ENCODE results near the gene CALCB.

Gene CALCB

GRCh38 chr11:15074206-15075161, 1.1 kb downstream of the CALCB start:
- no peak for FAIRE-seq

DNA sequence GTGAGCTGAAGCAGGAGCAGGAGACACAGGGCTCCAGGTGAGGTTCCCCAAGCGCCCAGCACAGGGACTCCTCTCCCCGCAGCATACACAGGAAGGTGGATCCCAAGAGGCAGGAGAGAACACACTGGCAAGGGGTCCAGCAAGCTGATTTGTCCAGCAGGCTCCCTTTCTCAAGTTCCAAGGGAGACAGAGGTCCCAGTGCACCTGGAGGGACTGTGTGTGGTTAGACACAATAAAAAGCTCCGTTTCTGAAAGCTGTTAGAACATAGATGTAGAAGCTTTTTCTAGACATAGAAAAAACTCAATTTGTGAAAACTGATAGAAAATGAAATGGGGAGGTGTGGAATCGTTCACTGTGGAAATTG, 1.8 kb downstream of the CALCB start:
- no peak for FAIRE-seq

DNA sequence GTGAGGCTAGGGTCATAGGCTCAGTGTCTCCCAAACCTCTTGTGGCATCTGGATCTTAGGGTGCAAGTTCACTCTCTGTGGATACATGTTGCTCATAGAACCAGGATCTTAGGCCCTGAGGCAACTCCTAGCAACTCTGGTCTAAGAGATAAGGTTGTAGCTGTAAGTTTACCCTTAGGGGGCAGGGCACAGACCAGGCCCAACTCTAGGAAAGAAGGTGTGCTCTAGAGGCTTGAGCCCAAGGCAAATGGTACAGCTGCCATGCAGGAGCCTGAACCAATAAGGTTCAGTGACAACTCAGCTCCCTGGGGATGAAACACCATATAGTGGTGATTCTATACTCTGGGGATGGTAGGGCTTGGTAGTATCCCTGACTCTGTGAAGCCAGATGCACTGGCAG, 17.8 kb downstream of the CALCB start:
- FAIRE-seq = no peak

- FAIRE-seq = no peak
Measured at GRCh38 chr11:15091625-15092024, 18.2 kb downstream of the CALCB start.

DNA sequence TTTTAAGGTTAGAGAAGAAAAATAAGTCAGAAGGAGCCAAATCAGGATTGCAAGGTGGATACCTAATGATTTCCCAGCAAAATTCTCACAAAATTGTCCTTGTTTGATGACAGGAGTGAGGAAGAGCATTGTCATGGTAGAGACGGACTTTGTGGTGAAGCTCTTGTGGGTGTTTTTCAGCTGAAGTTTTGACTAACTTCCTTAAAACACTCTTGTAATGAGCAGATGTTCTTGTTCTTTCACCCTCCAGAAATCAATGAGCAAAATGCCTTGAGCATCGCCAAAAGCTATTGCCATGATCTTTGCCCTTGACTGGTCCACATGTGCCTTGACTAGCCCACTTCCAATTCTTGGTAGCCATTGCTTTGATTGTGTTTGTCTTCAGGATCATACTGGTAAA, 20.0 kb downstream of the CALCB start:
- FAIRE-seq = no peak

DNA sequence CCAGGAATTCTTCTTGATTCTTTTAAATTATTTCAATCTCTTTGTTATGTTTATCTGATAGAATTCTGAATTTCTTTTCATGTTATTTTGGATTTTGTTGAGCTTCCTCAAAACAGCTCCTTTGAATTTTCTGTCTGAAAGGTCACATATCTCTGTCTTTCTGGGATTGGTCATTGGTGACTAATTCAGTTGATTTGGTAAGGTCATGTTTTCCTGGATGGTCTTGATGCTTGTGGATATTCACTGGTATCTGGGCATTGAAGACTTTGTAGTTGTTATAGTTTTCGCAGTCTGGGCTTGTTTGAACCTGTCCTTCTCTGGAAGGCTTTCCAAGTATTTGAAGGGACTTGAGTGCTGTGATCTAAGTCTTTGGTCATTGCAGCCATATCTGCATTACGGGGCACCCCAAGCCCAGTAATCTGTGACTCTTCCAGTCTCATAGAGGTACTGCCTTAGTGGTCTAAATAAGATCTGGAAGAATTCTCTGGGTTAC, 22.4 kb downstream of the CALCB start:
- FAIRE-seq = no peak

DNA sequence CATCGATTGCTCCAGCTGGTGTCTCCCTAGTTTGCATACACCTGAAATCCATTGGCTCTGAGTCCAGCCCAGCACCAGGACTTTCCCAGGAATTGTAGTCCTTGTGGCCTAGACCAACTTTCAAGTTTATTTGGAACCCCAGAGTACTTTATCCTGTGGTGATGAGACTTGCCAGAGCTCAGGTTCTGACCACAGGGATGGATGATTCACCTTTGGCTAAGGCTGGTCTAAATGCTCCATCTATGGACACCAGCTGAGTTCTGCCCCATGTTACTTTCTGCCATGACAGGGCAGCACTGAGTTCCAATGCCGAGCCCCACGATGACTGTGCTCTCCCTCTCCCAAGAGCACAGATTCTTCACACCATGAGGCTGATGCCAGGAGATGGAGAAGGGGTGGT, 24.0 kb downstream of the CALCB start:
- FAIRE-seq = no peak

GRCh38 chr11:15099267-15099666, 25.9 kb downstream of the CALCB start:
- no peak for FAIRE-seq

DNA sequence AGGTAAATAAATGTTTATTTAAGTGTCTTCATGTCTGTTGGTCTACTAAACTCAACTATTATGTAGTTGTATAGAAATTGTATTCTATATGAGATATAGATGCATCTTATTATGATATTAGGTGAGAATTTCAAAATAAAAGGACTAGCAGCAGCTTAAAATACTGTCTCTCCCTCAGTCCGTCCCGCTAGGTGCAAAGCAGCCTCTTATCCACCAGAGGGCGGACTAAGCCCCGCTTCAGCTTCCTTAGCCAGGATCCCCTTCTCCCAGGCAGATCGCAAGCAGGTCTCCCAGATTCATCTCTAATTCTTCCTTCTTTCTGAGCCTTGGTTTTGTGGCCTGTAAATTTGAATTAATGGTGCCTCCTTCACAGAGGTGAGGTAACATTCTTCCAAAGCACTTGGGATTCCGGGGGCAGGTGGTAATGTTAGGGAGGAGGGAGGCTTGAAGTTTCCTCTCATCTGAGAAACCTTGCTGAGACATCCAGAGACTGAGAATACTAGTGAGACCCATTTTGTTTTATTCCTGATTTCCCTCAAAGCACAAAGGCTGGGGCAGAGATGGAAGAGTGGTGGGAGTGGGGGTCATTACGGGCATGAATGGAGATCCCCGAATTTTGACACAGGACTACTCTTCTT, 27.8 kb downstream of the CALCB start:
- no peak for FAIRE-seq

GRCh38 chr11:15104166-15104565, 30.8 kb downstream of the CALCB start:
- no peak for FAIRE-seq

DNA sequence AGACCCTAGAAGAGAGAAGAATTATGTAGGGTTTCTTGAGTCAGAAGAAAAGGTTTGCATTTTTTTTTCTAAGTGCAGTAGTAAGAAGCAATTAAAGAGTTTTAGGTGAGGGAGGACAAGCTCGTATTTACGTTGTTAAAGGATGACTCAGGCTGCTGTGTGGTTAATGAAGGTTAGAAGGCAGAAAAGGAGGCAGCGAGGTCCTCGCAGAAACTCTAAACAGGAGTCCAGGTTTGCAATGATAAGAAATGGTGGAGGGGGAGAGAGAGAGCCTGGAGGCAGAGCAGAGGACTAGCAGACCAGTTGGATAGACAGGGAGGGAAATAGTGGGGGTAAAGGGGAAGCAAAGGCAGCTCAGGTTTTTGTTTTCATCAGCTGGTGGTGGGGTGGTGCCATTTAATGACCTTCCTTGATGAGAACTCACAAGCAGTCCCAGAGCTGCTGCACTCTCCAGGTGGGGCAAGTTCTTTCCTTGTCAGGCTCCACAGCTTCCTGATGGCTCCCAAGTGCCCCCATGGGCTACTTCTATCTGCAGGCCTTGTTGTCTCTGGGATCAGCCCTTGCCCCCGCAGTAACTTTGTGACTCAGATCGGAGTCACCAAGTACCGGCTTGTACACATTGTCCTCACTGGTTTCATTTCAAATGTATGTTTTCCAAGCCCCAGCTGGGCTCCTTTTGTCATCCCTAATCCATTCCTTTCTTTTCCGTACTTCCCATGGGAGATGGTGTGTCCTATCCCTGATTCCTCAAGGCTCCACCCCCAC, 33.0 kb downstream of the CALCB start:
- no peak for FAIRE-seq

- FAIRE-seq = no peak
Measured at GRCh38 chr11:15107730-15108515, 34.5 kb downstream of the CALCB start.

GRCh38 chr11:15108592-15109130, 35.3 kb downstream of the CALCB start:
- no peak for FAIRE-seq

GRCh38 chr11:15109602-15110001, 36.2 kb downstream of the CALCB start:
- no peak for FAIRE-seq

DNA sequence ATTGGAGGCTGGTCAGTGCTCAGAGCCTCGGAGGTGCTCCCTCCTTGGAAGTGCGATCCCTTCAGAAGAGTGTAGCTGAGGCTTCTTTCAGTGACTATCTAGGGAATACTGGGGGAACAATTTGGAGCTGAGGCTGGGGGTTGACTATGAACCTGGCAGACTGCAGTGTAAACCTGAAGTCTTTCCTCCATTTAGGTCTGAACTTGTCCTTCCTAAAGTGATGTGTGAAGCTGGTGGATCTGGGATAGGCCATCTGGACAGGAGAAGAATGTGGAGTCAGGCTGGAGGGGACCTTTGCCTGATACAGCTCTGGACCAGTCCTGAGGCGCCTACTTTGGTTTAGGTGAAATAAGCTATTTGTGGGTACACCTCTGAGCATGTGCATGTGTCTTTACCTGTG, 37.8 kb downstream of the CALCB start:
- FAIRE-seq = no peak

DNA sequence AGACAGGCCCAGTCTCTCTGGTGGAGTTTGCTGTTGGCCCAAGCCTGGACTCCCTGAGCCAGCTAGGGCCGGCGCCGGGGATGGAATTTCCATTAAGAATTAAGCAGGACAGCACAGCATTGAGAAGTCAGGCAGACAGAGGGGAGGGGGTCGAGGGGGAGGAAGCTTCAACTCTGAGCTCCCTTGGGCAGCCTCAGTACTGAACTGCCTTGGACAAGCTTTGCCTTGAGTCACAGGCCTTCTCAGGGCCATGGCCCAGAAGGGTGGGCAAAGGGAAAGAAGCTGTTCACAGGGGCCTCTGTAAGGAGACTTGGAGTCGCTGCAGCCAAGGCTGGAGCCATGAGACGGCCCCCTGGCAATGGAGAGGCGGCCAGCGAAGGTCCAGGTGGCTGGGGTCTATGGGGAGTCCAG, 38.7 kb downstream of the CALCB start:
- FAIRE-seq = no peak

- no peak for FAIRE-seq
Measured at GRCh38 chr11:15113381-15113780, 40.0 kb downstream of the CALCB start.

GRCh38 chr11:15114501-15115475, 41.4 kb downstream of the CALCB start, which contains the start of gene INSC:
INSC (plus strand) TSS chr11:15114923; CDS start chr11:15149175, 34,252 bp downstream.
- FAIRE-seq = no peak

DNA sequence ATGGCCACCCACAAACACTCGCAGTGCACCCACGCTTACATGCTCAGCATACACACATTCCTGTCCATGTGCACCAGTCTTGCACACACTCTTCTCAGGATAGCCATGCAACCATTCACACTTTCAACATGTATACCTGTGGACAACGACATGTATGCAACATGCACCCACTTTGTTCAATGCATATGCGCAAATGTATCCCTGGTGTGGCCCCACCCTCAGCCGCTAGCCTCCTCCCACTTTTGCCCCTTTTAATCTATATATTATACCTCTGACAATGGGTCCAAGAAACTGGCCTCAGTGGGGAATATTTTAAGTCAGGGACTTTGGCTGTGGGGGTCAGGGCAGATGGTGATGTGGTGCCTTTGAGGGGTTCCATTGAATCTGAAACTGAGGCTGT, 42.3 kb downstream of the CALCB start:
- no peak for FAIRE-seq

GRCh38 chr11:15117751-15118150, 44.4 kb downstream of the CALCB start:
- no peak for FAIRE-seq

DNA sequence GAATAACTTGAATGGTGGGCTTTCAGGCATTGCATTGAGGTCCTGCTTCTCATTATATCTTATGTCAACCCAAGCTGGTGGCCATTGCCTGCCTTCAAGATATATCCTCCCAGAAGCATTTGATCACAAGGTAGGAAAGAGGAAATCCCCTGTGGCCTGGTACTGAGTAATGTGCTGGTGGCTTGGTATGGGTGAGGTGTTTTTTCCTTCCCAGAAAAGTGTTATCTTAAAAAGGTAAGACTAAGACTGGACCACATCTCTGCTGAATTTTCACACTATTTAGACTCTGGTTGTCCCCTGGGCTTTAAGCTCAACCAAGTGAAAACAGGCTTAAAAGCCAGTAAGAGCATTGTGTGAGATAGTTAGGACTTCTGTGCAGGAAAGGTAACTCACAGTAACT, 45.0 kb downstream of the CALCB start:
- no peak for FAIRE-seq

All from TTC549 (cell line).